Limb (tissue), 2 donors: ENCODE data around the gene ESR1.
"Not testable (repeated sequence)": the region's sequence is repeated elsewhere in the genome, so short reads cannot be mapped to it uniquely, and the experiment has no call there.

Experiments
- DNase-seq, 2 donors: peaks; one replicate each; pipeline ENCODE4 v3.0.0-alpha.2; 2016; ENCODE audit errors: extremely low spot score in 2 of 2

Gene ESR1

DNA sequence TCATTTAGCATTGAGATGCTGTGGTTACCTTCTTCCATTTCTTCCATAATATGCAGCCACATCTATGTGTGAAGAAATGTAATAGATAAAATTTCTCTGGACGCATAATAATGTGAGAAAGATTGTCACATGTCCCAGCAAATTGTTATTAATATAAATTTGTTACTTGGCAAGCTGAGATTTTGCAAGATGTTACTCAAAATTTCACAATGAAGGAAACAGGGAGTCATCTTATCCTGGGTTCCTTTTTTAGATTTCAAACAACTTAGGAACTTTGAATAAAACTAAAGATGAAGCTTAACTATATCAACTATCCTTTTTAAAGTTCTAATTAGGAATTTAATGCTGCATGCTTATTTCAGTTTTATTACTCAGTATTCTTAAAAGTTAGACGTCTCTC lies 3.6 kb downstream of the ESR1 start:
- DNase-seq = no peak

DNA sequence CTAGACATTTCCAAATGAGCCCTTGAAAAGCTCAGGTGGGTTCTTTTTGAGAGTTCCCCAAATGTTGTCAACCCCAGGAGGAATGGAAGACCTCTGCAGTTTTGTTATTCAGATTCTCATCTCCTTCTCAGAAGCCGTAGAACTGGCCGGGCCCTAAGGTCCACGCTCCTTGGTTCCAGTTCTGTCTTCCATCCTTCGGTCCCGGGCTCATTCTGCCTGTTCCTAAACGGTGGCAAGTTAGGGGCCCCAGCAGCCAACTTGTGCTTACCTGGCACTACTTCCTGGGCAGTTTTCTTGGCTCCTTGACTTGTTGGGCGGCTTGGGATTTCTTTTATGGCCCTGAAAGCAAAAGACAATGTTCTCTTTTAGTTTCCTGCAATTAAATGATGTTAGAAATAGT lies 6.4 kb downstream of the ESR1 start:
- DNase-seq = no peak

DNA sequence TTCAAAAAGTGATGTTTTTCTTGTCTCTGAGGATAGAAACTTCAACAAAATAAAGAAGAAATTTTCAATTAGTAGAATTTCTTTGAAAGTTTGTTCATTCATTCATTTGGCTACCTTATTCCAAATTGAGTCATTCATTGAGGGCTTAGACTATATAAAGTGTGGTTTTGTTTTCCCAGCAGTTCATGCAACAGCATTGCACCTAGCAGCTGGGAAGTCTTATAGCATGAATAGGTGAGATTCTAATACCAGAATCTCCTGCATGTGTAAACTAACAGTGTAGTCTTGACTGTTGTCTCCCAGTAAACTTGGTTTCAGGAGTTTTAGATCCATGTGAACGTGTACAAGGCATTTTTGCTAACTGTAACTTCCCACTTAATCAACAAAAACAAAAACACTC lies 7.1 kb downstream of the ESR1 start:
- no peak for DNase-seq

DNA sequence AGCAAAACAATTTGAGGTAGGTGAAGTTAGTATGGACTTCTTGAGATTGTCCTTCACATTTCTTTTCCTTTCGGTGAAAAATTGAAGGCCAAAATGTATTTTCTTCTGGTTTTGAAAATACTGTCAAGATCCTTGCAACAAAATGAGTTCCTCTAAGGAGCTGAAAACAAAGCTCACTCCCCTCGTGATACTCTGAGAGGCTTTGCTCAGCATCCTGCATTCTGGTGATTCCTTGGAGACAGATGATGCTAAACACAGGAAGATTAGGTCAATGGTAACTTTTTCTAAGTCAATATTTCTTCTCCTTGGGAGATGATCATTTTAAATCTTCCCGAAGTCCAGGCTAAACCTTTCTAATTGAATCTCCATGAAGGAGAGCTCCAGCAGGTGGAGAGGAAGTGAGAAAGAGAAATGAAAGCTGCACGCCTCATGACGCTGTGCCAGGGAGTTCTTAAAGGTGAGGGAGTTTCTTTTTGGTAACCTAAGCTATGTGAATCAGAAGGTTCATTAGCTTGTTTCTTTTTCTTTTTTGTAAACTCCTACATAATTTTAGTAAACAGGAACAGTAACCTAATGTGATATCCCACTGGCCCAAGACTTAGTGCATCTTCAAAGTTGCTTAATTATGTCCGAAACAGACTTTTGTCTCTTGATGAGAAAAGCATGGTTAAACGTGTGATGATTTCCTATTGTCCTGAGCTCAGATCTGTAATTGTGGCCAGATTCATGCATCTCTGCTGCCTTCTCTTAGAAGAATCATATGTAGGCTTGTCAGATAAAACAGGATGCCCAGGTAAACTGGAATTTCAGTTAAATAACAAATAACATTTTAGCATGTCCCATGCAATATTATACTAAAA lies 15.0 kb downstream of the ESR1 start:
- DNase-seq = no peak

DNA sequence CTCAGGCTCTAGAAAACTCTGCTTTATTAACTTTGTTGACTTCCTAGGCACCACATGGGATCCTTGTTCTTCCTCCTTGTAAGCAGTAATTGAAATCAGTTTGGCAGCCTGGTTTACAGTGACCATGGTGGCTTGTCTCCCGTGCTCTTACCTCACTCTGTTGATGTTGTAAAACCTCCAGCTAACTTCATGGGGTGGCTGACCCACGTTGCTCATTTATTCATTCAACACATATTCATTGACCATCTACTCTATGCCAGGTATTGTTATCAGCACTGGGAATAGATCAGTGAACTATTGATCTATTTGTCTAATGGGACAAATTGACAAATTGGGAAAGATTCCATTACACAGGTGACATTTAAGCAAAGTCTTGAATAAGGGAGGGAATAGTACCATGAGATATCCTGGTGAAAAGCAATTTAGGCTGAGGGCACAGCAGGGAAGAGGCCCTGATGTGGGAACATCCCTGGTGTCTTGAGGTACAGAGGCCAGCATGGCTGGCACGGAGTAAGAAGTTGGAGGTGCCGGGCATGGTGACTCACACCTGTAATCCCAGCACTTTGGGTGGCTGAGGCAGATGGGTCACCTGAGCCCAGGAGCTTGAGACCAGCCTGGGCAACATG lies 19.1 kb downstream of the ESR1 start:
- DNase-seq = no peak

DNA sequence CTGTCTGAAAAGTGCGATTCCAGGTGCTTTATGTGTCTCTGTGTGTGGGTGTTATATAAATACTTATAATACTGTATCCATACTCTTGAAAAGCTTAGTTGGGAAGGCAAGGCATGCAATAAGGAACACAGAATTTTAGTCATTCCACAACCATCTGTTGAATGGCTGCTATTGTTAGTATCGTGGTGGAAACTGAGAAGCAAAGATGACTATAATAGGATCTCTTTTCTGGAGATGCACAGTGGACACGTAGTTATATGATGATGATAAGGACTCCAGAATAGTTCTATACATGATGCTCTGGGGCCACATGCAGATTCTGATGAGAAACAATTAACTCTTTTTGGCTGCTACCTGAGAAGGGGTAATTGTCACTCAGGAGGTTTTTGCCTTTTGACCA lies 25.2 kb downstream of the ESR1 start:
- no peak for DNase-seq

DNA sequence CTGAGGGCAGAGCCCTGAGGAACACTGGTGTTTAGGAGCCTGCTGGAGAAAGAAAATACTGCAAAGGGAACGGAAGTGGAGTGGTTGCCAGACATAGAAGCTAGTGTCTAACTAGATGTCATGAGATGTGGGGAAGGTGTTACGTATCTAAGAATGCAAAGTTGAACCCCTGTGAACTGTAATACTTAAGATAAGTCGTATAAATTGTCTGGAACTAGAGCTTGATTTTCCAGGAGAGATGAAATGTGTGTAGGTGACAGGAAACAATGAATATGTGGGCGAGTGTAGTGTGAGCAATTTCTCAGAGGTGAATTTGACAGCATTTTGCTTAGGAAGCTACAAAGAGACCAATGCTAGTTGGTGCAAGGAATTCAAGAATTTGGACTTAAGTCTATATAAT lies 27.9 kb downstream of the ESR1 start:
- DNase-seq = no peak

DNA sequence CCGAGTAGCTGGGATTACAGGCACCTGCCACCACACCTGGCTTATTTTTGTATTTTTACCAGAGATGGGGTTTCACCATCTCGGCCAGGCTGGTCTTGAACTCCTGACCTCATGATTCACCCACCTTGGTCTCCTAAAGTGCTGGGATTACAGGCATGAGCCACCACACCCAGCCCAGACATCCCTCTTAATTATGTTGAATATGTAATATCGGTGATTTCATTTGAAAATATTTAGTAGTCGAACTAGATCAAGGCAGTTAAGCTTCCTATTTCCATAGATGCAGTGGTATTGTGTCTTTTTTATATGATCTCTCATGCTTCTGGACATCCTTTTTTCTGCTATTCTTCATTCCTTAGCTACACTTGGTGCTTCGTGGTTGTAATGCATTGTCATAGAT lies 29.7 kb downstream of the ESR1 start:
- no peak for DNase-seq

DNA sequence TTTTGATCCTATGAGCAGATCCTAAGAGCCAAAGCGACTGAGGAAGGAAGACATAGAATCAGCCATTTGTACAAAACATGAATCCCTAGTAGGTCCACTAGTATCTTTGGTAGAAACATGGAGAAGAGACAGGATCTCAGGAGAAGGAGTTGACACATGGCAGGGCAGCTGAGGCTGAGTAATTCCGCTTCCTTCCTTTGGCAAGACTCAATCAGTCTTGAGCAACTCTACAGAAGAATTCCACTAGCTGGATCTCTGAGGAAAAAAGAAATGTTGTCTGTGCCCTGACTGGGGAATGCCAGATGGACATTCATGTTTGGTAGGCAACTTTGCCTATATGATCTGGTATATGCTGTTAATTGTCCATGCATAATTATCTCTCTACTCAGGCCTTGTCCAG lies 35.3 kb downstream of the ESR1 start:
- DNase-seq = no peak

DNA sequence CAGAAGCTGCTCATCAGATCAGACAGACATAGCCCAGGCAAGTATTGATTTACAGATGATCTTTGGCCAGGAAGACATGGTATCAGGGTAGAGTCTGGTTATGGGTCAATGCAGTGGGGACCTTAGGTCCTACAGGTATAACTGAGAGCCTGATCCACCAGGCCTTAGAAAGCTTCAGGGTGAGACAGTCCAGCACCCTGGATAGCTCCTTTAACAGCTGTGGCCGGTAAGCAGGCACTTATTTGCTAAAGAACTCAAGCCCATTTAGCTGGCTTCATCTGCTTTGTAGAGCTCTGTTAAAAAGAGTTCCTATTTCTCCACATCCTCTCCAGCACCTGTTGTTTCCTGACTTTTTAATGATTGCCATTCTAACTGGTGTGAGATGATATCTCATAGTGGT lies 39.6 kb downstream of the ESR1 start:
- peak; percentile 40 to 59 for DNase-seq

DNA sequence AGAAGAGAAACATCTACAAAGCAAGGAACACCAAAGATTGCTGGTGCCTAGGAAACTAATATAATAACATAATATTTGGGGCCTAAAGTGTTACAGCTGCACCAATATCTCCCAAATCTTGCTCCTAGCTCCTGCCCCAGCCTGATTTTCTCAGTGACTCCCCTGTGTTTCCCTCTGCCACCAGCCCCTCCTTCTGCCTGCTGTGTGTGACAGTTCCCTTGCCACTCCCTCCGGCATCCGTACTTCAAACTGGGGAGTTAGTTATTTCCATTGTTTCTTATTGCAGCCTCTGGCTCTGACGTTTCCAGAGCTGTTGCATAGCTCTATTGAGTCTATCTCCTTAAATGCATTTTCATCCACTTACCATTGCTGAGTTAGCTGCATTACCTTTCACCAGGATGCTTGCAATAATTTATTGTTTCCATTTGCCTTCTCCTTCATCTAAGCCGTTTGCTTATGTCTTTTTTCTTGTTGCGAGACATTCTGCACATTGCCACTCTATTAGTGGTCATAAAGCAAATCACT lies 43.1 kb downstream of the ESR1 start:
- DNase-seq = no peak

DNA sequence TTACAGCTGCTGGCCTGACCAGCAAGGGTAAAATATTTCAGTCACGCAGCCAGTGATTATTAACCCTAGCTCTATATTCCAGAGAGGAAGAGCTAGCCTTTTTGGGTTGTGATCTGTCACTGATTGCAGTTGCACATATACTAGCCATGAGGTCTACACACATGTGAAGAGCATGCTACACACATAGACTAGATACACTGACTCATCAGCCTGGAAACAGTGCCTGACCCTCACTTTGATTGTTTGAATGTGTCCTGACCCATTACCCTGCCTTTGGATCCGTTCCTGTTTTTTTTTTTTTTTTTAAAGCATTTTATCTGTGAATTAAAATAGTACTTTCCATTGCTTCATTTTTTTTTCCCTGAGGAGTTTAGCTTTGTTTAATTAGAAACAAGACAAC lies 50.8 kb downstream of the ESR1 start:
- DNase-seq = no peak

DNA sequence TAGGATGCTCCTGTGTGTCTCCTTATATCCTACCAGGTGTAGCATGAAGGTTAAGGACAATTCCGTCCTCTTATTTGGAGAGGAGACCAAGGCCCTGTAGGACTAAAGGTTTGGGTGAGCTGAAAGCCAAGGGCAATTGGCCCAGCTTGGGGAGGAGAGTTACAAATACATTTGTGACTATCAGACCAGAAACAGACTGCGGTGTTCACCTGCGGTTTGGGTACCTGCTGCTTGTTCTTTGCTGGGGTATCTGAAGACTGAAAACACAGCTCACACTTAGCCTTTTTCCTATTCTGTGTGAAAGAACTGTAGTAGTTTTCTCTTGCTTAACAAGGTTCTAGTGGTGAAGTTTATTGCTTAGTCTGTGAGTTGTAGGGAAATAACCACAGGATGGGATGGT lies 55.0 kb downstream of the ESR1 start:
- DNase-seq = no peak

DNA sequence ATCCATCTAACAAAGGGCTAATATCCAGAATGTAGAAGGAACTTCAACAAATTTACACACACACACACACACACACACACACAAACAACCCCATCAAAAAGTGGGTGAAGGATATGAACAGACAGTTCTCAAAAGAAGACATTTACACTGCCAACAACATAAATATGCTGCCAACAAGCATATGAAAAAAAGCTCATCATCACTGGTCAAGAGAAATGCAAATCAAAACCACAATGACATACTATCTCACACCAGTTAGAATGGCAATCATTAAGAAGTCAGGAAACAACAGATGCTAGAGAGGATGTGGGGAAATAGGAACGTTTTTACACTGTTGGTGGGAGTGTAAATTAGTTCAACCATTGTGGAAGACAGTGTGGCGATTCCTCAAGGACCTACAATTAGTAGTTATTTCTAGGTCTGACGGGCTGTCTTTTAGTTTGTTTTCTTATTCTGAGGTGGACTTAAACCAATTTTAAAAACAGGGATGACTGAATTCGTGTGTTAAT lies 59.9 kb downstream of the ESR1 start:
- not testable (repeated sequence) for DNase-seq

DNA sequence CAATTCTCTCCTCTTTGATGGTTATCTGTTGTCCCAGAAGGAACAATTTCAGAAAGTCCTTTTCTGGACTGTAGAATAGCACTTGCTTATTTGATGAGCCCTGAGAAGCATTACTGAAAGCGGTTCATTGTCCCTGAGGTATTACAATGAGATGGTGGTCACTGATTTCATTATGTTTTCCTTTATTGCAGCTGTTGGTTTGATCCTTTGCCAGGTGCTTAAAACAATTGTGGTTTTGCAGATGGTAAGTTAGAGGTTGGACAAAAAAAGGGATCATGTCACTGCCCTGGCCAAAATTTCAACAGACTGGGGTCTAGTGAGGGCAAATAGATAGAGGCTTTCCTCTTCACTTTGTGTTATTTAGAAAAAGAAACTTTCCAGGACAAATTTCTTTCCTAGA lies 61.9 kb downstream of the ESR1 start:
- no peak for DNase-seq

DNA sequence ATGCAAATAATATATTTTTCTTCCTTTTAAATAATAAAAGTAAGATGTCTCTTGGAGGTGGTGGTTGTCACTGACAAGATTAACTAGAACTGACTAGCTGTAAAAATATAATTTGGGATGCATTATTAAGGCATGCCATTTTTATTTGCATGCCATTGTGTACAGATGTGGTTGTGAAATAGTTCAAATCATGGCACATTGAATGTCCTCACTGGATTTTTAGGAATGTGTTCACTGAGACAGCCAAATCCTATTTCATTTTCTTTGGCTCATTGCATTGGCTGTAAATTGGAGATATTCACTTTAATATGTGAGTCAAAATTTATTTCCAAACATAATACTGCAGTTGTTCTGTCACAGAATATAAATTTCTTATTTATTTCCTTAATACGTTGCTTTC lies 62.3 kb downstream of the ESR1 start:
- DNase-seq = peak in 1 of 2 donors; percentile 10

DNA sequence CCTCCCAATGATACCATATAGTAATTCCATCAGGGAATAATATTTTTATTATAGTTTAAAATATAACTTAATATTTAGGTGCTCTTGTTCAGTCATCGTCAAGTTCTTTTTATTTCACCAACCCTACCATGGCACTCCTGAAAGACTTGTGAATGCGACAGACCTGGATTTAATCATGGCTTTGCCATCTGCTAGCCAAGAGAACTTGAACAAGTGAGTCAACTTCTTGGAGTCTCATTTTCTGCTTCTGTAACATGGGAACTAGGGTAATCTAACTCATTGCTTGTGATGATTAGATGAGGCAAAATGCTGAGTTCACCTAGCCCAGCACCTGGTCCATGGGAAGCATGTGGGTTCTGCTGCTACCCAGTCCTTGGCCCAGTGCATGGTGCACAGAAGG lies 62.9 kb downstream of the ESR1 start:
- DNase-seq = no peak

DNA sequence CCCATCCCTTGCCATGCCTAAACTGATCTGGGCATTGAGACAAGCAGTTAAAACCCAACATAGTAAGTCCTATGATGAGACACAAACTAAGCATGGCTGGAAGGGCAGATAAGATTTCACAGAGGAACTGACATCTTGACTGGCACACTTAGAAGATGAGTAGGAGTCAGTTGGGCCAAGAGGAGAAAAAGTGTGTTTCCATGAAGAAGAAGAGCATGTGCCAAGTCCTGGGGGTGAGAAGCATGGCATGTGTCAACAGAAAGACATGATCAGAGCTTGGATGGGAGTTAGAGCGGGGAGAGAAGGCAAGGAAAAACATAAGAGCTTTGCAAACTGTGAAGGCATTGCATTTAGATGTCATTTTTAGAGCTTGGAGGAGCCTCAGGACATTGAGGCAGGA lies 68.0 kb downstream of the ESR1 start:
- DNase-seq = no peak

DNA sequence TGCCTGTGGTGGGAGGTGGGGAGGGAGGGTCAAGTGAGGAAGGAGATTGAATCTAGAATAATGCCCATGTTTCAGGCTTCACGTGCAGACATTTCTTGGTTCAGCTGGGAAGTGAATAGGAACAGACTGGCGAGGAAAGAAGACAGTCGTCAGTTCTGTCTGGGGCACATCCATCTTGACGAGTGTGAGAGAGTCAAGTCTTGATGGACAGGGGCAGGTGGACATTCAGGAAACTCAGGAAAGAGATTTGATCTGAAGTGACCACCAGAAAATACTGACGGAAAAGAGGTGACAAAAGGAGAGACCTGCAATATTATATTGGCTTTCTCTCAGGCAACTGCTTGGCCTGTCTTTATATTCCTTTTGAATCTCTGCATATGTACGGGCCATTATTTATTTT lies 68.6 kb downstream of the ESR1 start:
- DNase-seq = no peak

DNA sequence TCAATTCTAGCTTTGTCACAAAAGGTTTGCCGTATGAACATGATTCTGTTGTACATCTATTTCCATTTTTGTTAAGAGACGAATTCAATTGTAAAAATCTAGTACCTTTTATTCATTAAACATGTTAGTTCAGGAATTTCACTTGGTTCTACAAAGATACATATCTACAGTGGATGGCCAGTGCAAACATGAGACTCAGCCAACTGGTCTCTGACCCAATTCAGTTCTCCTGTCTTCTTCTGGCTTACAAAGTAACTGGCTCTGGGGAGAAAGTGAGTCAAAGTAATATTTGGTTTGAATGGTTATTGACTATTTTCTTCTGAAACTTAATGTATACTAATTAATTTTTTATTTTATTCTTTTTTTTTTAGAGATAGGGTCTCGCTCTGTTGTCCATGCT lies 70.0 kb downstream of the ESR1 start:
- DNase-seq = no peak

DNA sequence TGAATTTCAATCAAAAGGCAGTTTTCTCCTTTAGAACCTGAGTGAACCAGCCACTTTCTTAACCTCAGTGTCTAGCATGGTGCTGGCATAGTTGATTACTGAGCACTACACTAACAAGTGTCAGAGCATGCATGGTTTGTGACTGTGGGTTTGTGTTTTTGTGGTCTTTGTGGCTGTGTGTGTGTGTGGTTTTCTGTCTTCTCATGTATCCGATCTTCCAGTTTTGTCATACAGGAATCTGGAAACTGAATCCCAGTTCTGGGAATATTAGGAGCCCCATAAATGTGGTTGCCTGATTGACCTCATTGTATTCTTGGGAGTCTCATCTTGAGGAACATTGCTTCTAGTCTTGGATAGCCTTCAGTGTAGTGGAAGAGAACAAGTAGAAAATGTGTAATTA lies 73.7 kb downstream of the ESR1 start:
- no peak for DNase-seq

DNA sequence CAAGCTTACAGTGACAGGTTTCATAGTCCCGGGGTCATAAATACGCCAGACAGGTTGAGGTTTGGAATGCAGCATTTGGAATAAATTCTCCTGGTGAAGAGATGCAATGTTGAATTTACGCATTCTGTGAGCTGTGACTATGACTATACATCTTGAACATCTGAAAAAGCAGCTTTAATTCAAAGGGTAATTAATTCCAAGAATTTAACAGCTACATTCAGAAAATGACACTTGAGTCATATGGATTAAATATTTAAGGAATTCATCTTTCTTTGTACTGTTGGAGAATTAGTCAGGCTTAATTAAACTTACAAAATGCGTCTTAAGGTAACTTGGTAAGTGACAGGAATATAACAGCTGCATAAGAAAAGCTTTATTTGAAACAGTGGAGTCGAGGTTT lies 74.7 kb downstream of the ESR1 start:
- no peak for DNase-seq

DNA sequence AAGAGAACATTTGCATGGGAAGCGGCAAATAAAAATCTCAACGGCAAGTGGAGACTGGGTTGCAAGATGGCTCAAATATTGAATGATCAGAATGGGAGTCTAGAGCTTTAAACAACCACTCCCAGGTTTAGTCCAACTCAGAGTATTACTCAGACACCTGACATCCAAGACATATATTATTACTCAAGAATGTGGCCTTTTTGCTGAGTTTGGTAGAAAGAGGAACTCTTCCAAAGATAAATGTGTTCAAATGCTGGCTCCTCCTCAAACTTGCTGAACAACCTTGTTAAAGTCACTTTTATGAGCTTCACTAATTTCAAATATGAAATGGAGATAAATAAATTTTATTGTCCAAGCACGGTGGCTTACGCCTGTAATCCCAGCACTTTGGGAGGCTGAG lies 77.8 kb downstream of the ESR1 start:
- DNase-seq = no peak
